Kidney glomerular epithelial cell (primary cell): Measurements from ENCODE around the gene CHCHD6.

ENCODE experiments used
- DNase-seq: peaks from one replicate; lab custom pipeline; 2025; lab: John Stamatoyannopoulos, UW

The CHCHD6 gene

DNA sequence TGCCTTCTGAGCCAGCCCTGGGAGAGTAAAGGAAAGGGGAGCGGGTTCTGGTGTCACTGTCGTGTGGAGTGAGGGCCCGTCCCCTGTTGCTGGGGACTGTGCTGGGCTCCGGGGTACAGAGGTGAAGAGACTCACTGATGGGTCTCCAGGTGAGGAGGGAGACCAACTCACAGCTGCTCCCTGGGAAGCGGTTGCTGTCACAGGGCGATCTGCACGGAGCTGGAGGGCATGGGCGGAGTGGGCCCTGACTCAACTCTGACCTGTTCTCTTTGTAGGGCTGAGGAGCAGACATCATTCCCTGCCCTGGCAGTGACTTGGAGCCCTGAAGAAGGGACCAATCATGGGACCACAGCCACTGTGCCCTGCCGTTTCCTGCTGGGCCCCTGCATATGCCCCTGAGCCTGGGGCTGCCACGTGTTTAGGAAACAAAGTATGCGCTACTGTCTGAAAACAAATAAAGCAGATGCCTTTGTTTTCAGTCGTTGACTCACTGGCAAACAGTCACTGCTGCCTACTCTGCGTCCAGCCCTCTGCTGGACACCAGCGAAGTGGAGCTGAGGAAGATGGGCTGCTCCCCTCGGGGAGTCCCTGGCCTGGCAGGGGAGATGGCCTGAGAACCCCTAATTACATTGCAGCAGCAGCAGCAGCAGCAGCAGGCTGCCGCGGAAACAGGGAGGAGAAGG lies 256.0 kb downstream of the CHCHD6 start:
- DNase-seq, result no peak

DNA sequence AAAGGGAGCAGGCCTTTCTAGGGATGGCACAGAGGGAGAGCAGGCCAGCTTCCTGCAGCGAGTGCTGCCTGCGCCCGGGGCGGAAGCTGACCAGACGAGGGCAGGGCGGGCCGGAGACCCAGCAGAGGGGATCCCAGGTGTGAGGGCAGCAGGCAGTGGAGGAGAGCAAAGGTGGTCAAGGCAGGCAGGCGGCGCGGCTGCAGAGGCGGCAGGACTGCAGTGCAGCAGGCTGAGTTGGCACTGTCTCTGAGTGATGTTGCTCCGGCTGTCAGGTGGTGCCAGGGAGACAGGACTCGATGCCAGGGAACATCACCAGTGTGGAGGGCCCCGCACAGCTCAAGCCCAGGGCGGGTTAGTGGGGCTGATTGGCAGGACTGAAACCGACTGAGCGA lies 256.6 kb downstream of the CHCHD6 start:
- no peak for DNase-seq

DNA sequence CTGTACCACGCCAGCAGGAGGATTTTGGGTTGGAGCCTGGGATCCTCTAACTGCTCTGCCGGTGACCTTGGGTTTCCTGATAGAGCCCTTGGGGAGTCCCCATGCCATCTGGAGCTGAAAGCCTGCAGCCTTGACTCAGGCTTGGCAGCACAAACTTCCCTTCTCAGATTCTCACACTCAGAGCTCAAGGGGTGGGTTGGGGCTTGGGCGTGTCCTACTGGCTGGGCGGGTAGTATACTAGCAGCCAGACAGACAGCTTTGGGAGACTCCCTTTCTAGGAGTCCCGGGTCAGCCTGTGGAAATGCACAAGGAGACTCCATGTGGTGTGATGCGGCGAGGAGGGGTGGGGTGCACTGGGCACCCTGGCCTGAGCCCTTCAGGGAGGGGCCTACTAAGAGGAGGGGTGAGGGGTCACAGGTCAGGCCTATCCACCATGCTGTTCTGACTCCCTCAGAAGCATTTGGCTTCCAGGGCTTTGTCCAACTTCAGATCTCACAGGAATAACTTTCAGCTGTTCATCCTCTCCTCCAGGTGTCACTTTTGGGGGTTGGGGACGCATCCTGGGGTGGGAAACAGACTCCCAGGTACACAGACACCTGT lies 257.3 kb downstream of the CHCHD6 start:
- no peak for DNase-seq

DNA sequence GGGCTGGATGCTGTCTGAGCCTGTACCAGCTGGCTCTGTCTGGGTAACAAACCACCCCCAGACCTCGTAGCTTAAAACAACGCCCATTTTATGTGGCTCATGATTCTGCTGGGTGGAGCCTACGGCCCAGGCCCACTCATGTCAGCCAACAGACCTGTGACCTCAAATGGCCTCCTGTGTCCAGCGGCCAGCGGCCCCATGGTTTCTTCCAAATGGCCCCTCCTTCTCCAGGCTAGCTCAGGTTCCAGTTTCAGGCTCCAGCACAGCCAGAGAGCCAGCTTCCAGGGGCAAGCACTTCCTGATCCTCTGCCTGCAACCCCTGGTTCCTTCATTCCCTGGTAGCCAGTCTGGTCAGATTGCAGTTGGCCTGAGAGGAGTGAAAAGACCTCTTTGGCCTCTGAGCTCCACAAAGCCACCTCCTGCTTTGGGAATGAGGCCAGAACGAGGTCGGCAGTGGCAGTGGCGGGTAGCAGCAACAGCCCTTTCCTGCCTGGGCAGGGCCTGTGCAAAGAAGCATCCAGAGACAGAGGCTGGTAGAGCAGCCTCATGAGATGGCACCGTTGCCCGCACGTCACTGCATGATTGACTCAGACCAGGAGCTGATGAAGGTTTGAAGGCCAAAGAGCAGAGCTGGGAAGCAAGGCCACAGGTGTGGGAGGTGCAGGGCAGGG lies 257.9 kb downstream of the CHCHD6 start:
- DNase-seq, result no peak

- no peak for DNase-seq
Observed at GRCh38 chr3:126962756-126963155, 258.7 kb downstream of the CHCHD6 start.

- DNase-seq, result no peak
Observed at GRCh38 chr3:126963261-126964190, 259.5 kb downstream of the CHCHD6 start.

- DNase-seq, result no peak
Observed at GRCh38 chr3:126964261-126964660, 260.2 kb downstream of the CHCHD6 start.

- DNase-seq, result no peak
Observed at GRCh38 chr3:126964950-126965349, 260.9 kb downstream of the CHCHD6 start.

DNA sequence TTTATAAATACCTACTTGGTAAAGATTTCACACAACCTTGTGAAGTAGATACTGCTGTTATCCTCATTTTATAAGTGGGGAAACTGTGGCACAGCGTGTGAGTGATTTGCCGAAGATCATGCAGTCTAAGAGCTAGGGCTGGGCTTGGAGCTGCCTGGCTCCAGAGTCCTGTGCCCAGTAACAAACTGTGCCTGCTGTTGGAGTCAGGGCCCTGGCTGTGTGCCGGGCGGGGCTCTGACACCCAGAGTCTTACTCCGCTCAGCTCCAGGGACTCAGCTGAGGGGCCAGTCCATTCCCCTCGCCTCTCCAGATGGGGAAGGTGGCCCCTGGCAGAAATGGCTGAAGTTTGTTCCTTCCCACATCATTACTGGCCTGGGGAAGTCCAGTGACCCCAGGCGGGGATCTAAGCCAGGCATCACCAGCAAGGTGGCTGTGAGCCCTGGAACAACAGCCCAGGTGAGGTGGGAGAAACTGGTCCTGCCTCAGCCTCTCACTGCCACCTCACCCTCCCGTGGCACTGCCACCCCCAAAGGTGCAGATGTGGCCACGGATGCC lies 261.6 kb downstream of the CHCHD6 start:
- DNase-seq, result no peak

- DNase-seq, result no peak
Observed at GRCh38 chr3:126967386-126967785, 263.3 kb downstream of the CHCHD6 start.

DNA sequence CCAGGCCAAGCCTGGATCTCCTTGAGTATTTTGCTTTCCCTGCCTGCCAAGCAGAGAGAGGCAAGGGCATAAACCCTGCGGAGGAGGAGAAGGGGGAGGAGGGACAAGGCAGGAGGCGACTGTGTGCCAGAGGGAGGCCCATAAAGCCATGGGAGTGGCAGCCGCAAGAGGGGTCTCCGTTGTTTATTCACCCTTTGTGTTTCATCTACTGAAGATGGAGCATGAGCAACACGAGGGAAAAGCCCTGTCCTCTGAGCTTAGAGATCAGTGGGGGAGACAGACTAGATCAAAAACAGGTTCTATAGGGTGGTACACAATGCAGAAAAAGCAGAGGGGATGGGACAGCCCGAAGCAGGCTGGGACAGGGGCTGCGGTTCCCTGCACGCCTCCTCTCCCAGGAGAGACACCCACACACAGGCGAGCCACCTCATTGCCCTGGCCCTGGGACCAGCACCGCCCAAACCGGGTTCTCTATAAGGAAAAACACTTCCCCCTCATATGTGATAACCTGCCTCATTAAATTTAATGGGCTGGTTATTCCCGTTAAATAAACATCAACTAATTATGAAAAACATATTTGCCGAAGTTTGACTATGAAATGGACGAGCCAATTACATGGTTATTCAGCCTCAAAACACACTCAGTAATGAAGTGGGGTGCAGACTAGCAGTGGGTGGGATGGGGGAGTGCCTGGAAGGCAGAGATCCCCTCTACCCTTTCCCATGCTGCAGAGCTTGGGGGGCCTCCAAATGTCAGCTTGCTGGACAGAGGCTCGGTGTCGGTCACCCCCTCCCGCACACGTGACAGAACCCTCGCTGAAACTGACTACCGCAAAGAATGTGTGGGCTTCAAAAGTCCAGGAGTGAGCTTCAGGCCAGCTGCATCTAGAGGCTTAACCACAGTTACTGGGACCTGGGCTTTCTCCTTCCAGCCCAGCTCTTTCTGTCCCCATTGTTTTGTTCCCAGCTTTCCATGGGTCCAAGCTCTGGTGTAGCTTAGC lies 264.7 kb downstream of the CHCHD6 start:
- DNase-seq, result no peak

DNA sequence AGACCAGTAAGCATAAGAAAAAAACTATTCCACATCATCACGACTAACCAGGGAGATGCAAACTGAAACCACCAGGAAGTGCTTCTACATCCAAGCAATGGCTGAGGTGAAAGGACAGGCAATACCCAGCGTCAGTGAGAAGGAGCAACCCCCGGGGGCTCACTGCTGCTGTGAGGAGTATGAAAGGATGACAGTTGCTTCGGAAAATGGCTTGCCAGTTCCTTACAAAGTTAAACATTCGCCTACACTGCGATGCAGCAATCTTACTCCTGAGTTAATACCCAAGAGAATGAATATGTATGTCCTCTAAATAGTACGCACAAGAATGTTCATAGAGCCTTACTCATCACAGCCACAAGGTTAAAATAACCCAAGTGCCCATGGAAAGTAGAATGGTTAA lies 265.5 kb downstream of the CHCHD6 start:
- DNase-seq, result peak; percentile 2

- DNase-seq, result no peak
Observed at GRCh38 chr3:126970101-126970500, 266.1 kb downstream of the CHCHD6 start.

DNA sequence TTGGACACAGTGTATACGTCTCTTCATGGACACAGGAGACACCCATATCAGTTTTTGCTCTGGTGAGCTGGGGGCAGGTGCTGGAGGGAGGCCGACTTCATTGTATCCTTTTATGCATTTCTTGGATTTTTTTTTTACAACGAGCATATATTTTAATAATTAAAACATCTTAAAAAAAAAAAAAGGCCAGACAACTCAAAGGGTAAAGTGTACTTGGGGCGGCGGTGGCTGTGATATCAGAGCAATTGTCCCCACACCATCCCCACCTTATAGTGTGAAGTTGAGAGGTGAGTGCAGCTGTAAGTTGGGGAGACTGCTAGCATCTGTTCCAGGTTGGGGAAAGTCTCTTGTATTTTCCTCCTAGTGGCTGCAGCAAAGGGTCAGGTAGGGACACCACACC lies 266.9 kb downstream of the CHCHD6 start:
- no peak for DNase-seq

- no peak for DNase-seq
Observed at GRCh38 chr3:126971891-126972351, 267.9 kb downstream of the CHCHD6 start.

GRCh38 chr3:126972866-126973265 lies 268.8 kb downstream of the CHCHD6 start:
- no peak for DNase-seq

- DNase-seq, result no peak
Observed at GRCh38 chr3:126973814-126974213, 269.8 kb downstream of the CHCHD6 start.

- no peak for DNase-seq
Observed at GRCh38 chr3:126974756-126975155, 270.7 kb downstream of the CHCHD6 start.

DNA sequence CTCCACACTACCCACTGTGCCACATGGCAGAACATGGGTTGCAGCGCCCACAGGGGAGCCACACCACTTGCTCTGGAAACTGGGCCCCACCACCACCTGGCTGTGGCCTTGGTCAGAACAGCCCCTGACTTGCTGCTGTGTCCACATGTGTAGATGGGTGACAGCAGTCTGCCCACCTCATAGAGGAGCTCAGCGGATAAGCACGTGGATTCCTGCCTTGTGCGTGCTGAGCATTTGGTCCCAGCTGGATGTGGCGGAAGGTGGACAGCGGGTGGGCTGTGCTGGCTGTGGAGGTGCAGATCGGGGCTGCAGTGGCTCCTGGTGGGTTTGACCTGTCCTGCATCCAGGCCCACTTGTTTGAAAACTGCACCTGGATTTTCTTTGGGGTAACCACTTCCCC lies 272.9 kb downstream of the CHCHD6 start:
- no peak for DNase-seq

- no peak for DNase-seq
Observed at GRCh38 chr3:126977821-126978220, 273.8 kb downstream of the CHCHD6 start.

GRCh38 chr3:126978291-126978690 lies 274.3 kb downstream of the CHCHD6 start:
- no peak for DNase-seq
